ENCODE measurements around the gene IL1RL2.
A peak's percentile ranks its signal among the peaks of the same experiment; 100 is the strongest.

The IL1RL2 gene

GRCh38 chr2:102240640-102241370 is 54.0 kb downstream of the IL1RL2 start:
- DNase-seq = peak; percentile 87

GRCh38 chr2:102241616-102242305 is 54.9 kb downstream of the IL1RL2 start:
- no peak for DNase-seq

GRCh38 chr2:102245266-102246151 is 58.7 kb downstream of the IL1RL2 start:
- DNase-seq = no peak

GRCh38 chr2:102250278-102250821 is 63.5 kb downstream of the IL1RL2 start:
- DNase-seq = no peak

GRCh38 chr2:102251042-102251848 is 64.4 kb downstream of the IL1RL2 start:
- peak; percentile 66 for DNase-seq

GRCh38 chr2:102251849-102252203 is 65.0 kb downstream of the IL1RL2 start:
- no peak for DNase-seq

GRCh38 chr2:102252236-102252635 is 65.4 kb downstream of the IL1RL2 start:
- DNase-seq = no peak

- DNase-seq = no peak
Measured at GRCh38 chr2:102253140-102253752, 66.4 kb downstream of the IL1RL2 start.

- no peak for DNase-seq
Measured at GRCh38 chr2:102253753-102254150, 66.9 kb downstream of the IL1RL2 start.

- no peak for DNase-seq
Measured at GRCh38 chr2:102256276-102256675, 69.5 kb downstream of the IL1RL2 start.

GRCh38 chr2:102256874-102257462 is 70.1 kb downstream of the IL1RL2 start:
- no peak for DNase-seq

GRCh38 chr2:102258025-102258385 is 71.2 kb downstream of the IL1RL2 start:
- no peak for DNase-seq

GRCh38 chr2:102258386-102259074 is 71.7 kb downstream of the IL1RL2 start:
- DNase-seq = no peak

GRCh38 chr2:102261467-102262135 is 74.8 kb downstream of the IL1RL2 start:
- DNase-seq = no peak

GRCh38 chr2:102262216-102263129 is 75.7 kb downstream of the IL1RL2 start:
- no peak for DNase-seq

GRCh38 chr2:102264952-102265351 is 78.1 kb downstream of the IL1RL2 start:
- DNase-seq = no peak

- DNase-seq = no peak
Measured at GRCh38 chr2:102266204-102266603, 79.4 kb downstream of the IL1RL2 start.

GRCh38 chr2:102267774-102268173 is 81.0 kb downstream of the IL1RL2 start:
- no peak for DNase-seq

GRCh38 chr2:102268510-102269199 is 81.8 kb downstream of the IL1RL2 start:
- no peak for DNase-seq

Measured in activated CD4-positive, alpha-beta T cell treated with anti-CD3 and anti-CD28 coated beads, Interleukin-2, amount 50 U/mL, for 1 hour (primary cell).